HCT116 (cell line): ENCODE results near the gene CDS1. TPM values are rescaled to one million over a fixed set of nuclear protein-coding genes. Genes with fewer than 3 reads are reported as not detected.

Source experiments
- ATAC-seq: fragments of 200-7000 bp; cut with Tn5 transposase; 2 replicates; pipeline ENCODE4 v1.9.1; 2020; ENCODE audit warnings: mild to moderate bottlenecking, moderate library complexity
- BruUV-seq: library from RNA; stranded (reverse); fragments of 400-500 nt; replicated peaks from 2 replicates; lab custom pipeline; 2021; lab: Mats Ljungman, UMichigan
- CTCF ChIA-PET: fragments of 300-600 bp; sonication (Branson Sonifier 250); formaldehyde crosslinking; loops from one replicate; lab custom pipeline; 2021; ENCODE audit warnings: antibody characterized with exemption; lab: Charles Lee
- POLR2A ChIA-PET: fragments of 300-600, 350-600 bp; sonication (Branson Sonifier 250); formaldehyde crosslinking; loops from one replicate; lab custom pipeline; 2021; ENCODE audit warnings: antibody characterized with exemption; lab: Charles Lee
- RAD21 ChIA-PET, 2 experiments: fragments of 300-600 bp; sonication (Branson Sonifier 250); formaldehyde crosslinking; loops; one replicate each; lab custom pipeline; 2023; ENCODE audit warnings: low total read pairs in 2 of 2; ENCODE audit not compliant: uncharacterized antibody in 2 of 2, unreplicated experiment in 2 of 2, low non-redundant PET in 1 of 2; lab: Charles Lee
- DNase-seq: peaks from one replicate; pipeline ENCODE4 v3.0.0-alpha.2; 2010; ENCODE audit warnings: low read depth, low spot score
- H2AFZ ChIP-seq: fragments of 200-600 bp; shearing (Covaris generic), sonication (generic); 2 replicates; pipeline ENCODE4 v1.6.1; 2017; ENCODE audit warnings: low read depth, mixed run types, mixed read lengths, antibody characterized with exemption, low read length; ENCODE audit not compliant: poor library complexity, severe bottlenecking
- H3K27ac ChIP-seq: 2 replicates; pipeline ENCODE4 v1.5.1; 2012; ENCODE audit warnings: low read depth, low read length
- H3K27me3 ChIP-seq: fragments of 200-600 bp; sonication (generic); 2 replicates; pipeline ENCODE4 v1.6.1; 2016; ENCODE audit warnings: mixed run types, low read length, mixed read lengths; ENCODE audit not compliant: insufficient read depth
- H3K36me3 ChIP-seq, 2 experiments: fragments of 200-500 bp in 1 of 2; fragments of 200-600 bp in 1 of 2; sonication (Bioruptor generic) in 1 of 2; sonication (generic) in 1 of 2; 2 replicates each; pipeline versions ENCODE4 v1.5.1 to v1.6.1; 2014 to 2016; ENCODE audit warnings: low read length in 2 of 2, inconsistent platforms in 1 of 2, mixed read lengths in 1 of 2, mixed run types in 1 of 2; ENCODE audit not compliant: insufficient read depth in 2 of 2, control insufficient read depth in 1 of 2
- H3K4me1 ChIP-seq, 2 experiments: fragments of 200-600 bp in 1 of 2; sonication (generic) in 1 of 2; 2 replicates each; pipeline versions ENCODE4 v1.5.1 to v1.6.1; 2012 to 2017; ENCODE audit warnings: low read length in 2 of 2, inconsistent platforms in 1 of 2, mild to moderate bottlenecking in 1 of 2, mixed read lengths in 1 of 2, mixed run types in 1 of 2, moderate library complexity in 1 of 2; ENCODE audit not compliant: insufficient read depth in 2 of 2, control insufficient read depth in 1 of 2
- H3K4me2 ChIP-seq: fragments of 200-600 bp; sonication (generic); 2 replicates; pipeline ENCODE4 v1.6.1; 2017; ENCODE audit warnings: mixed run types, low read length, mixed read lengths
- H3K4me3 ChIP-seq, 2 experiments: fragments of 200-600 bp in 1 of 2; sonication (generic) in 1 of 2; replicated peaks in 1 of 2; 2 replicates each; pipeline ENCODE4 v1.5.1; 2011 to 2016; ENCODE audit warnings: low read length in 2 of 2, control low read depth in 1 of 2, low read depth in 1 of 2, mild to moderate bottlenecking in 1 of 2, mixed read lengths in 1 of 2, mixed run types in 1 of 2
- H3K79me2 ChIP-seq: fragments of 200-600 bp; sonication (generic); 2 replicates; pipeline ENCODE4 v1.6.1; 2017; ENCODE audit warnings: mild to moderate bottlenecking, mixed run types, low read length, moderate library complexity, mixed read lengths; ENCODE audit not compliant: insufficient read depth
- H3K9ac ChIP-seq: fragments of 200-600 bp; sonication (generic); 2 replicates; pipeline ENCODE4 v1.6.1; 2016; ENCODE audit warnings: low read length, mixed read lengths
- H3K9me2 ChIP-seq: fragments of 200-600 bp; sonication (generic), shearing (Covaris generic); 2 replicates; pipeline ENCODE4 v1.6.1; 2017; ENCODE audit warnings: mixed run types, mild to moderate bottlenecking, moderate library complexity; ENCODE audit not compliant: insufficient read depth
- H3K9me3 ChIP-seq, 2 experiments: fragments of 200-500 bp in 1 of 2; fragments of 200-600 bp in 1 of 2; sonication (Bioruptor generic) in 1 of 2; sonication (generic) in 1 of 2; 2 replicates each; pipeline ENCODE4 v1.6.1; 2014 to 2017; ENCODE audit warnings: low read length in 2 of 2, mixed read lengths in 2 of 2, inconsistent platforms in 1 of 2, low read depth in 1 of 2, mild to moderate bottlenecking in 1 of 2, mixed run types in 1 of 2, moderate library complexity in 1 of 2; ENCODE audit not compliant: control insufficient read depth in 1 of 2, insufficient read depth in 1 of 2
- H4K20me1 ChIP-seq: fragments of 200-600 bp; sonication (generic), shearing (Covaris generic); 2 replicates; pipeline ENCODE4 v1.6.1; 2017; ENCODE audit warnings: mixed run types, mild to moderate bottlenecking, moderate library complexity; ENCODE audit not compliant: insufficient read depth
- CEBPB ChIP-seq: IDR thresholded peaks from 2 replicates; pipeline ENCODE4 v1.6.1; 2012; ENCODE audit warnings: low read depth
- EZH2 ChIP-seq: fragments of 200-600 bp; sonication (generic); IDR thresholded peaks from 2 replicates; pipeline ENCODE4 v1.6.1; 2017; ENCODE audit warnings: antibody characterized with exemption, mixed run types
- FOSL1 ChIP-seq: IDR thresholded peaks from 2 replicates; pipeline ENCODE4 v1.6.1; 2012; ENCODE audit warnings: low read depth
- JUND ChIP-seq: IDR thresholded peaks from 2 replicates; pipeline ENCODE4 v1.6.1; 2012
- MAX ChIP-seq: IDR thresholded peaks from 2 replicates; pipeline ENCODE4 v1.6.1; 2012
- POLR2AphosphoS5 ChIP-seq: IDR thresholded peaks from 2 replicates; pipeline ENCODE4 v1.6.1; 2011; ENCODE audit warnings: mild to moderate bottlenecking, low read depth, low read length, moderate library complexity
- SIN3A ChIP-seq: IDR thresholded peaks from 2 replicates; pipeline ENCODE4 v1.6.1; 2012; ENCODE audit warnings: low read depth
- ZBTB33 ChIP-seq: IDR thresholded peaks from 2 replicates; pipeline ENCODE4 v1.6.1; 2011; ENCODE audit warnings: mild to moderate bottlenecking, low read length, moderate library complexity; ENCODE audit not compliant: insufficient replicate concordance; ENCODE audit errors: extremely low read depth
- intact Hi-C: fragments of 100-400 bp; cut with micrococcal nuclease; formaldehyde crosslinking; loops from 2 replicates; pipeline ENCODE4 v1.10.0; 2022
- total RNA-seq: library from RNA; stranded (reverse); gene quantifications from one replicate; pipeline ENCODE4 v1.2.1, GENCODE V29; 2021; ENCODE audit not compliant: unreplicated experiment
- TF ChIP-seq, protein P1 (sequence below), 3 experiments: fragments of 200-600 bp in 1 of 3; sonication (generic) in 1 of 3; IDR thresholded peaks in 2 of 3; conservative IDR thresholded peaks in 1 of 3; 2 replicates each; pipeline ENCODE4 v1.5.1; 2012 to 2017; ENCODE audit warnings: low read depth in 2 of 3, low read length in 2 of 3, antibody characterized with exemption in 1 of 3, borderline replicate concordance in 1 of 3, control low read depth in 1 of 3, mild to moderate bottlenecking in 1 of 3, mixed read lengths in 1 of 3, mixed run types in 1 of 3, moderate library complexity in 1 of 3; ENCODE audit not compliant: insufficient read depth in 1 of 3

The CDS1 gene
- total RNA-seq, 1 experiment from 2014 or later, result 14.6 TPM

GRCh38 chr4:84666439-84666838 is 83.5 kb downstream of the CDS1 start:
- POLR2A ChIA-PET, result no interaction called here
- H3K9ac ChIP-seq, result no peak overlapping the region
- H2AFZ ChIP-seq, result no peak overlapping the region
- no peaks in the 10 kb centered on the region for H3K79me2 ChIP-seq
- no TSS peak for BruUV-seq
- no peaks in the 10 kb centered on the region for H3K36me3 ChIP-seq
- ATAC-seq (no peak), DNase-seq (no peak)
- intact Hi-C loops, result no loop called here
- H3K27me3 ChIP-seq, result no peaks in the 10 kb centered on the region
- H3K9me2 ChIP-seq, result no peaks in the 10 kb centered on the region
- no peak overlapping the region for H3K4me2 ChIP-seq
- CTCF ChIA-PET, result no interaction called here
- no peak for TF ChIP-seq ZBTB33
- no peaks in the 10 kb centered on the region for H3K4me1 ChIP-seq
- H4K20me1 ChIP-seq, result no peaks in the 10 kb centered on the region
- H3K27ac ChIP-seq, result no peak overlapping the region
- RAD21 ChIA-PET, result no interaction called here
- H3K9me3 ChIP-seq, result no peaks in the 10 kb centered on the region
- no peak overlapping the region for H3K4me3 ChIP-seq

DNA sequence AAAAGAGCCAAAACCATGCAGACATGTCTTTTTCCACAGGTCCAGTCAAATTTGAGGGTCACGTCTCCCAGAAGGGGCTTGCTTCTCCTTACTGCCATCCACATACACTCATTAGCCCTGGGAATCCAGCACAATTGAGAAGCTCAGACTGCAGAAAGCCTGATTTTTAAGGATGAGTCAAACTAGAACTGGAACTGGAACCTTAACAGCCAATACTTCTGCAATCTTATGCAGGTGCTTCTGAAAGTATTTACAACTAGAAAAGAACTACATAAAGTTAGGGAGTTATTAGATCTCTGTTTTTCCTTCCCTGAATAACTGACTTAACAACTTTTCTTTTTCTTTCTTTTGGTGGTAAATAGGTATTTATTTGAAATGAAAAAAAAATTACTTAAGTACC is 86.3 kb downstream of the CDS1 start:
- no peak for DNase-seq
- Histone ChIP-seq H3K4me3 (no peak overlapping the region), H3K9me2 (no peaks in the 10 kb centered on the region), H3K27me3 (no peaks in the 10 kb centered on the region), H3K27ac (no peak overlapping the region), H3K9ac (no peak overlapping the region), H3K9me3 (no peaks in the 10 kb centered on the region), H3K4me2 (no peak overlapping the region), H3K36me3 (no peaks in the 10 kb centered on the region), H3K4me1 (peaks cover 13 to 15% of the 10 kb centered on the region in 2 experiments), H2AFZ (no peak overlapping the region), H4K20me1 (no peaks in the 10 kb centered on the region), H3K79me2 (no peaks in the 10 kb centered on the region)
- BruUV-seq, result no TSS peak
- no peak for ATAC-seq
- ChIA-PET CTCF (no interaction called here), RAD21 (no interaction called here), POLR2A (no interaction called here)
- intact Hi-C loops, result no loop called here
- TF ChIP-seq CEBPB (no peak), EZH2 (no peak), FOSL1 (no peak), ZBTB33 (no peak), JUND (no peak), POLR2AphosphoS5 (no peak), SIN3A (no peak), MAX (no peak)
- TF ChIP-seq, protein P1, sequence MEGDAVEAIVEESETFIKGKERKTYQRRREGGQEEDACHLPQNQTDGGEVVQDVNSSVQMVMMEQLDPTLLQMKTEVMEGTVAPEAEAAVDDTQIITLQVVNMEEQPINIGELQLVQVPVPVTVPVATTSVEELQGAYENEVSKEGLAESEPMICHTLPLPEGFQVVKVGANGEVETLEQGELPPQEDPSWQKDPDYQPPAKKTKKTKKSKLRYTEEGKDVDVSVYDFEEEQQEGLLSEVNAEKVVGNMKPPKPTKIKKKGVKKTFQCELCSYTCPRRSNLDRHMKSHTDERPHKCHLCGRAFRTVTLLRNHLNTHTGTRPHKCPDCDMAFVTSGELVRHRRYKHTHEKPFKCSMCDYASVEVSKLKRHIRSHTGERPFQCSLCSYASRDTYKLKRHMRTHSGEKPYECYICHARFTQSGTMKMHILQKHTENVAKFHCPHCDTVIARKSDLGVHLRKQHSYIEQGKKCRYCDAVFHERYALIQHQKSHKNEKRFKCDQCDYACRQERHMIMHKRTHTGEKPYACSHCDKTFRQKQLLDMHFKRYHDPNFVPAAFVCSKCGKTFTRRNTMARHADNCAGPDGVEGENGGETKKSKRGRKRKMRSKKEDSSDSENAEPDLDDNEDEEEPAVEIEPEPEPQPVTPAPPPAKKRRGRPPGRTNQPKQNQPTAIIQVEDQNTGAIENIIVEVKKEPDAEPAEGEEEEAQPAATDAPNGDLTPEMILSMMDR (IDR thresholded peaks at IDR 0.05 in 2 of 3, conservative IDR thresholded peaks at IDR 0.05 in 1 of 3; ENCODE audit: borderline replicate concordance in 1 of 3, insufficient read depth in 1 of 3, low read depth in 2 of 3, low read length in 2 of 3), result no peak
